Dermis microvascular lymphatic vessel endothelial cell (primary cell): Measurements from ENCODE around the gene XAF1. TPM values are rescaled to one million over a fixed set of nuclear protein-coding genes. Genes with fewer than 3 reads are reported as not detected.
"Not testable (repeated sequence)": the region's sequence is repeated elsewhere in the genome, so short reads cannot be mapped to it uniquely, and the experiment has no call there.

ENCODE experiments used
- DNase-seq, 2 donors: peaks; one replicate each; pipeline versions ENCODE4 v3.0.0 to v3.0.0-alpha.2; 2010; ENCODE audit warnings: low read depth in 2 of 2
- total RNA-seq: library from RNA; depleted of rRNA; stranded (reverse); fragments of >200 nt; gene quantifications from 2 replicates; pipeline ENCODE4 v1.2.1, GENCODE V29; 2014

Gene XAF1
- total RNA-seq, 1 donor from 2014 or later, result 1.5 TPM

DNA sequence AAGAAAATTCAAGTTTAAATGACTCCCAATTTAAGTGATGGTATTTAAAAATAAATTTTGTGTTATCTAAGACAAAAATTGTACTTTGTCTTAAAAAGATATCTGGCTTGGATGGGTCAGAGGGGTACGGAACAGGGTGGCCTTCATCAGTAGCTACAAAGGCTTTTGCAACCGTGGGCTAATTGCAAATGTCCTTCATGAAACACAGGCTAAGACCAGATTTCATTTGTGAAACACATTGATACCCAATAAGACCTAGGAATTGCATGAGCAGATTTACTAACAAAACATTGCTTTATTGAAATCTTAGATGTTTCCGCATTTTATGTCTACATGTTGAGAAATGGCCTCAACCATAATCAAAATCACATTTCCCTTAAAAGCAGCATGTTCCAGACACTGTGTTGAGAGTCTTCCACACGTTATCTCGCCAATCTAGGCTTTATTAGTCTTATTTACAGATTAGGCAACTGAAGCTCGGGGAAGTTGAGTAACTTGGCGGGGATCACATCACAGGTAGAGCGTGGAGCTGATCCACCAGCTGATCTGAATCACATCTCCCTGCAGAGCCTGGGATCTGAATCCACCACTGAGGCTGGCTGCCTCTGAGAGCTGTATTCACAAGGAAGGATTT lies 42.0 kb downstream of the XAF1 start:
- no peak for DNase-seq

DNA sequence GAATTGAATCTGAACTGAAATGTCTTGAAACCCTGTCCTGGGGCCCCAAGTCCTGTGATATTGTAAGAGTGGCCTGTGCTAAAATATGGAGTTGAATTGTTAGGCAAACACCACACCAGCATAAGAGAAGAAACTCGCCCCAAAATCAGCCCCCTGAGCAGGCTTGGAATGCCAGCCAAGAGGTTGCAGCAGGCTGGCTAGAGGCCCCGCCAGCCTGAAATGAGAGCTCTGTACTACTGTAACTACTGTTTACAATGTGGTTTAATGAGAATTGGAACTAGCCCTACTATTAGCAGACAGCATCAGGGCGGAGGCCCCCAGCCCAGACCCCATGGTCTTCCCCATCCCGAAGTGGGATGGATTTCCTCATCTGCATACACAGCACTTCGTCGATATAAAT lies 43.9 kb downstream of the XAF1 start:
- DNase-seq, result no peak

DNA sequence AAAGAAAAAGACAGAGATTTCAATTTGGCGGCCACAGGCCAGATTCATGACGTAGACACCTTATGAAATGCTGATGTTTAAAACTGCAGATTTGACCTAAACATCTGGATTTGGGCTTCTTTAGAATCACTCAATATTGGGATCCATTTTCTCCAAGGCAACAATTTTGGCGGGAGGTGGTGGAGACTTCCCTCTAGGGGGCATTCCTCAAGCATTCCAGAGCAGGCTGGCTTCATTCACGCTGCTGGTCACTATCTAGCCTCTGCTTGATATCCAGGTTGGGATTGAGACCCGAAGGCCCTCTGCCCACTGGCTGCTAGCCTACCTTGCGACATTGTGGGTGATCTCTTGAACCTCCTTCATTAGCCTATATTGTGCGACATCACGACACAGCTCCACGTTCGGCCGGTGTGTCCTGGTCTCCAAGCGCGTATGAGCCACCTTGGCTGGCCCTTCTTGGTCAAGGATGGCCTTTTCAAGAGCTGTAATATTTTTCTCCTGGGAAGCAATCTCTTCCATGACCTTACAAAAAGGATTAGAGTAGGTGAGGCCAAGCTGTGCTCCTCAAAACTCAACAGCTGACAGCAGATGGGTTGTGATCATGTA lies 44.7 kb downstream of the XAF1 start:
- DNase-seq, result peak in 1 of 2 donors; percentile 22

DNA sequence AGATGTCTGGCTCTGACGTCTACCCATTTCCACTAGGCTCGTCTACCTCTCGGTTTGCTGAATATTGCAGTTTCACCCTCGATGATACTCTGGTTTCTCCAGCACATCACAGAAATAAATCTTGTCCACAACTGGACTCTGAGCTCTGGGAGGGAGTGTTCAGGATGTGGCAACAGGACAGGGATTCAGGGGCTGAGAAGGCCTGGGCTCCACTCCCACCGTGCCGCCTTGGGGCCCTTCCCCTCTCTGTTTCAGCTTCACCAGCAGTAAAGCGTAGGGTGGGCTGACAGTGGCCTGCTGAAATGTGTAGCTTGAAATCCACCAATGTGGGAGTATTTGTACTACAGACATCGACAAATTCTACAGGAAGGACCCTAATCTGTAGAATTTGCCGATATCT lies 55.7 kb downstream of the XAF1 start:
- no peak for DNase-seq

DNA sequence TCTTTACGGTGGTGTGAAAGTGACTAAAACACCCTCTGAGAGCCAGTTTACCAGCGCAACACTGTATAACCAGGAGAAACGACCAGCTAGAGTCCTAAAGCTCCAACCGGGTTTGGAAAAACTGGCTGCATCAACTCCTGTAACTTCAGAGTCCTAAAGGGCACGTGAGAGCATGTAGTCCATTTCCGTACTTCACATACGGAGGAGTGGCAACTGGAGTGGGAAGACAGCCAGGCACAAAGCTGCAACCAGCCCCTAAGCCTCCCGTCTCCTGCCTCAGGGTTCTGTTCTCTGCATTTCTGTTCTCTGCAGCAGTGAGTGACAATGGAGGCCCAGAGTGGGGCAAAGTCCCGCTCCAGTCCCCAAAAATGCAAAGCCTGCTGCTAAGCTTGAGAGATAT lies 56.4 kb downstream of the XAF1 start:
- DNase-seq, result no peak

DNA sequence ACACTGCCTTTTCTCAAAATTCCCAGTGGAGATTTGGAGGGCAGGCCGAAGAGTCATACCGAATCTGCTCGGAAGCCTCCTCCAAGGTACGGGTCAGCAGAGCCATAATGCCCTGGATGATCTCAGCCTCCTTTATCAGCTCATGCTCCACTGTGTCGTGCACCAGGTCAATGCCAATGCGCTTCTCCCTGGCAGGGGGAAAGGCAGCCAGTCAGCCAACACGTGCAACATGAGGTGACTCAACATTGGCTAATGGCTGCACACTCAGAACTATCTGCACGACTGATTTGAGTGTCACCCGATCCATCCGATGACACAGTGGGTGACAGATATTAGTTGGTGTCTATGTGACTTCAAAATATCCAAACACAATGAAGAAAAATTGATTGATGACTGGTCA lies 59.9 kb downstream of the XAF1 start:
- DNase-seq, result no peak

DNA sequence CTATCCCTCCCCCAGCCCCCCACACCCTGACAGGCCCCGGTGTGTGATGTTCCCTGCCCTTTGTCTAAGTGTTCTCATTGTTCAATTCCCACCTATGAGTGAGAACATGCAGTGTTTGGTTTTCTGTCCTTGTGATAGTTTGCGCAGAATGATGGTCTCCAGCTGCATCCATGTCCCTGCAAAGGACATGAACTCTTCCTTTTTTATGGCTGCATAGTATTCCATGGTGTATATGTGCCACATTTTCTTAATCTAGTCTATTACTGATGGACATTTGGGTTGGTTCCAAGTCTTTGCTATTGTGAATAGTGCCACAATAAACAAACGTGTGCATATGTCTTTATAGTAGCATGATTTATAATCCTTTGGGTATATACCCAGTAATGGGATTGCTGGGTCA lies 60.5 kb downstream of the XAF1 start:
- not testable (repeated sequence) for DNase-seq

DNA sequence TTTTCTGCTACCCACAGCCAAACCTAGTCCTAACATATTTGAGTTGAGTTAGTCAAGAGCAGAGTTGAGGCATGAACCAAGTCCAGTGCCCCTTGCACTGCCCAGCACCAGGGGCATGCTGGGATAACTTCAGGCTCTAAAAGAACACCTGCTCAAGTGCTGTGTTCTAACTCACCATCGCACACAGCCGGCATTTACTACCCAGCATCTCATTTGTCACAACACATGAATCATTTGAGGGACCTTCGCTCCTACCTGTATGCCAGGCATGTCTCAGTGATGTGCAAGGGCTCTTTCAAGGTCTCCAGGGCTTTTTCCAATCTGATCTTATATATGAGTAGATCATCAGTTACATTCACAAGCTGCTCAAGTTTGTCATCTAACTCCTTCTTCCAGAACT lies 63.1 kb downstream of the XAF1 start:
- no peak for DNase-seq

DNA sequence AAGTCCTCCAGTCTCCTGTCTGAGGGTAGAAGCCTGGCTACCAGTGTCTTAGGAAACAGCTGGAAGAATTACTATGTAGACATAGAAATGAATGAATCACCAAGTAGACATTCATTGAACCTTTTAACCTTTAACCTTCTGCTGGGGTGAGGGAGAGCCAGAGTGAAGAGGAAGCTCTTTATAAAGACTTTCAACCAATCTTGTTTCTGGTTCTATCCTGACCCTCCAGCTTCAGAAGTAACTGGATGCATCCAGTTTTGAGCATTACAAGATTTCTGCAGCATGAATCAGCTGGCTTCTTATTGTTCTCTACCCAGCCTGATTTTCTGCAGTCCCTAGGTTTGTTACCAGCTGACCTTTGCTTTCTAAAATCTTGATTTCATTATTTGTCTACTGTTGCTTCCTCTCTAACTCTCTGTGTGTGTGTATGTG lies 67.2 kb downstream of the XAF1 start:
- peak in 1 of 2 donors; percentile 10 for DNase-seq

Other genes with a start within 250 kb of the XAF1 start
- gene PITPNM3, start 199.5 kb upstream of the XAF1 start, total RNA-seq, result 0.13 and 0.26 TPM in 2 replicates
- gene KIAA0753, start 115.3 kb upstream of the XAF1 start, total RNA-seq, result 7.2 and 8.2 TPM in 2 replicates
- 74.2 and 85.4 TPM in 2 replicates for gene TXNDC17, start 115.0 kb upstream of the XAF1 start, total RNA-seq
- gene MED31, start 104.4 kb upstream of the XAF1 start, total RNA-seq, result 6.8 and 8.5 TPM in 2 replicates
- gene C17orf100, start 104.3 kb upstream of the XAF1 start, total RNA-seq, result 0.13 and 0.63 TPM in 2 replicates
- 0.26 and 0.38 TPM in 2 replicates for gene SLC13A5, start 42.7 kb upstream of the XAF1 start, total RNA-seq
- gene FBXO39, start 20.2 kb downstream of the XAF1 start, total RNA-seq, result 11.6 and 34.6 TPM in 2 replicates
- not detected in 2 replicates for gene TEKT1, start 75.7 kb downstream of the XAF1 start, total RNA-seq
- not detected in 2 replicates for gene ALOX12, start 240.0 kb downstream of the XAF1 start, total RNA-seq